DND-41 (cell line): ENCODE data around the gene RYR2.

ENCODE experiments used
- ATAC-seq: fragments of 200-7000 bp; cut with Tn5 transposase; 3 replicates; pipeline ENCODE4 v1.9.1; 2021; ENCODE audit warnings: low read depth; ENCODE audit not compliant: insufficient read depth
- DNase-seq: peaks from one replicate; pipeline ENCODE4 v3.0.0-alpha.2; 2020
- H2AFZ ChIP-seq: 2 replicates; pipeline ENCODE4 v1.6.0; 2012; ENCODE audit warnings: low read depth, low read length
- H3K27ac ChIP-seq: 2 replicates; pipeline ENCODE4 v1.5.1; 2012; ENCODE audit warnings: low read length, inconsistent platforms
- H3K27me3 ChIP-seq: fragments of 200-600 bp; sonication (generic); 2 replicates; pipeline ENCODE4 v1.6.0; 2012; ENCODE audit warnings: low read length, mild to moderate bottlenecking, inconsistent platforms; ENCODE audit not compliant: insufficient read depth, poor library complexity
- H3K36me3 ChIP-seq: 2 replicates; pipeline ENCODE4 v1.5.1; 2012; ENCODE audit warnings: low read length, inconsistent platforms; ENCODE audit not compliant: insufficient read depth
- H3K4me1 ChIP-seq: 2 replicates; pipeline ENCODE4 v1.5.1; 2012; ENCODE audit warnings: mild to moderate bottlenecking, low read length; ENCODE audit not compliant: insufficient read depth
- H3K4me2 ChIP-seq: 2 replicates; pipeline ENCODE4 v1.6.0; 2012; ENCODE audit warnings: mild to moderate bottlenecking, moderate library complexity, low read length, inconsistent platforms; ENCODE audit not compliant: insufficient read depth
- H3K4me3 ChIP-seq, 2 experiments: fragments of 200-600 bp in 1 of 2; shearing (Covaris generic) in 1 of 2; 2 replicates each; pipeline ENCODE4 v1.5.1; 2012 to 2016; ENCODE audit warnings: inconsistent platforms in 2 of 2, low read length in 2 of 2, mild to moderate bottlenecking in 2 of 2, low read depth in 1 of 2, moderate library complexity in 1 of 2
- H3K79me2 ChIP-seq: 2 replicates; pipeline ENCODE4 v1.6.0; 2012; ENCODE audit warnings: low read length, inconsistent platforms; ENCODE audit not compliant: insufficient read depth
- H3K9ac ChIP-seq: 2 replicates; pipeline ENCODE4 v1.6.0; 2012; ENCODE audit warnings: low read depth, mild to moderate bottlenecking, inconsistent platforms, low read length, moderate library complexity
- H3K9me3 ChIP-seq: 2 replicates; pipeline ENCODE4 v1.5.1; 2012; ENCODE audit warnings: low read length, moderate library complexity, mild to moderate bottlenecking, inconsistent platforms; ENCODE audit not compliant: insufficient read depth, severe bottlenecking
- H4K20me1 ChIP-seq: 2 replicates; pipeline ENCODE4 v1.6.0; 2012; ENCODE audit warnings: low read length; ENCODE audit not compliant: insufficient read depth
- CTCF ChIP-seq: IDR thresholded peaks from 2 replicates; pipeline ENCODE4 v1.5.1; 2012; ENCODE audit warnings: borderline replicate concordance, low read length, moderate library complexity, mild to moderate bottlenecking; ENCODE audit not compliant: poor library complexity, severe bottlenecking; ENCODE audit errors: extremely low read depth
- EZH2 ChIP-seq: IDR thresholded peaks from 3 replicates; pipeline ENCODE4 v1.6.1; 2012; ENCODE audit warnings: borderline replicate concordance, low read depth, mild to moderate bottlenecking, moderate library complexity, low read length, inconsistent platforms; ENCODE audit not compliant: severe bottlenecking

RYR2 gene

GRCh38 chr1:237492359-237492758 lies 450.4 kb downstream of the RYR2 start:
- DNase-seq (no peak), ATAC-seq (no peak)
- Histone ChIP-seq H2AFZ (no peak overlapping the region), H4K20me1 (no peaks in the 10 kb centered on the region), H3K27ac (no peak overlapping the region), H3K27me3 (no peaks in the 10 kb centered on the region), H3K4me2 (no peak overlapping the region), H3K9me3 (no peaks in the 10 kb centered on the region), H3K4me1 (no peaks in the 10 kb centered on the region), H3K79me2 (no peaks in the 10 kb centered on the region), H3K9ac (no peak overlapping the region), H3K4me3 (no peak overlapping the region), H3K36me3 (no peaks in the 10 kb centered on the region)
- TF ChIP-seq EZH2 = no peak
- TF ChIP-seq CTCF = peak; percentile 31

- no peaks in the 10 kb centered on the region for H3K9me3 ChIP-seq
- H2AFZ ChIP-seq = no peak overlapping the region
- no peak overlapping the region for H3K4me3 ChIP-seq
- no peak overlapping the region for H3K9ac ChIP-seq
- no peaks in the 10 kb centered on the region for H3K4me1 ChIP-seq
- no peaks in the 10 kb centered on the region for H3K36me3 ChIP-seq
- DNase-seq (no peak), ATAC-seq (no peak)
- H3K27ac ChIP-seq = no peak overlapping the region
- TF ChIP-seq EZH2 (no peak), CTCF (no peak)
- H4K20me1 ChIP-seq = no peaks in the 10 kb centered on the region
- H3K79me2 ChIP-seq = no peaks in the 10 kb centered on the region
- H3K4me2 ChIP-seq = no peak overlapping the region
- H3K27me3 ChIP-seq = no peaks in the 10 kb centered on the region
Measured at GRCh38 chr1:237500566-237500965, 458.6 kb downstream of the RYR2 start.

- H3K4me2 ChIP-seq = no peak overlapping the region
- no peak overlapping the region for H2AFZ ChIP-seq
- H3K4me1 ChIP-seq = no peaks in the 10 kb centered on the region
- H3K79me2 ChIP-seq = no peaks in the 10 kb centered on the region
- H3K27ac ChIP-seq = no peak overlapping the region
- TF ChIP-seq EZH2 = no peak
- TF ChIP-seq CTCF = no peak
- ATAC-seq = no peak
- no peak overlapping the region for H3K4me3 ChIP-seq
- no peak overlapping the region for H3K9ac ChIP-seq
- H3K36me3 ChIP-seq = no peaks in the 10 kb centered on the region
- DNase-seq = no peak
- H3K27me3 ChIP-seq = no peaks in the 10 kb centered on the region
- no peaks in the 10 kb centered on the region for H4K20me1 ChIP-seq
- H3K9me3 ChIP-seq = no peaks in the 10 kb centered on the region
Measured at GRCh38 chr1:237503292-237503691, 461.3 kb downstream of the RYR2 start.

GRCh38 chr1:237507005-237507404 lies 465.0 kb downstream of the RYR2 start:
- Histone ChIP-seq H2AFZ (no peak overlapping the region), H3K4me3 (no peak overlapping the region), H3K4me1 (no peaks in the 10 kb centered on the region), H4K20me1 (no peaks in the 10 kb centered on the region), H3K27ac (no peak overlapping the region), H3K27me3 (no peaks in the 10 kb centered on the region), H3K79me2 (no peaks in the 10 kb centered on the region), H3K9ac (no peak overlapping the region), H3K9me3 (no peaks in the 10 kb centered on the region), H3K4me2 (no peak overlapping the region), H3K36me3 (no peaks in the 10 kb centered on the region)
- ATAC-seq = no peak
- TF ChIP-seq EZH2 = no peak
- no peak for TF ChIP-seq CTCF
- DNase-seq = no peak
